Prostate gland (tissue), 2 donors: ENCODE results near the gene MN1.

Experiments used
- CTCF ChIP-seq, 4 experiments: fragments of 200-600 bp in 2 of 4; fragments of 450-650 bp in 2 of 4; sonication (generic) in 2 of 4; IDR thresholded peaks; 1 replicate in 3 of 4; 2 replicates in 1 of 4; pipeline ENCODE4 v1.5.1; 2016 to 2019; ENCODE audit warnings: antibody characterized with exemption in 4 of 4, mild to moderate bottlenecking in 2 of 4, moderate library complexity in 2 of 4
- POLR2A ChIP-seq: fragments of 450-650 bp; IDR thresholded peaks from one replicate; pipeline ENCODE4 v1.6.1; 2016; ENCODE audit warnings: antibody characterized with exemption, mild to moderate bottlenecking
- POLR2AphosphoS5 ChIP-seq: sonication (generic); formaldehyde crosslinking; IDR thresholded peaks from one replicate; pipeline ENCODE4 v1.6.1; 2017; ENCODE audit warnings: antibody characterized with exemption

- TF ChIP-seq POLR2A (no peak), POLR2AphosphoS5 (no peak), CTCF (IDR thresholded peaks at IDR 0.05) (no peak)
Measured at GRCh38 chr22:27752771-27753170, 48.8 kb downstream of the MN1 start.
